KMS-11 (cell line): ENCODE measurements around the gene MRRF.

Experiments
- H2AFZ ChIP-seq: fragments of 200-600 bp; sonication (generic); 2 replicates; pipeline ENCODE4 v1.6.1; 2016; ENCODE audit warnings: antibody characterized with exemption, mixed run types, low read depth
- H3K27ac ChIP-seq: fragments of 200-600 bp; sonication (generic); 2 replicates; pipeline ENCODE4 v1.6.1; 2016; ENCODE audit warnings: mild to moderate bottlenecking, mixed run types
- H3K27me3 ChIP-seq: fragments of 200-600 bp; sonication (generic); 2 replicates; pipeline ENCODE4 v1.6.1; 2017; ENCODE audit warnings: mild to moderate bottlenecking, low read depth, mixed run types, moderate library complexity; ENCODE audit not compliant: insufficient read depth
- H3K36me3 ChIP-seq: fragments of 200-600 bp; sonication (generic); 2 replicates; pipeline ENCODE4 v1.6.1; 2017; ENCODE audit warnings: mild to moderate bottlenecking, mixed run types; ENCODE audit not compliant: insufficient read depth
- H3K4me1 ChIP-seq: fragments of 200-600 bp; sonication (generic); 2 replicates; pipeline ENCODE4 v1.6.1; 2016; ENCODE audit warnings: mild to moderate bottlenecking, low read depth, mixed run types; ENCODE audit not compliant: poor library complexity, severe bottlenecking
- H3K4me2 ChIP-seq: fragments of 200-600 bp; sonication (generic); 2 replicates; pipeline ENCODE4 v1.7.0; 2016; ENCODE audit warnings: mild to moderate bottlenecking, mixed run types
- H3K4me3 ChIP-seq: fragments of 200-600 bp; sonication (generic); IDR thresholded peaks from 2 replicates; pipeline ENCODE4 v1.6.1; 2017; ENCODE audit warnings: low read depth, low read length, mixed read lengths; ENCODE audit not compliant: insufficient read depth
- H3K79me2 ChIP-seq: fragments of 200-600 bp; sonication (generic); 2 replicates; pipeline ENCODE4 v1.6.1; 2016; ENCODE audit warnings: low read depth, mixed run types; ENCODE audit not compliant: insufficient read depth
- H3K9ac ChIP-seq: fragments of 200-600 bp; sonication (generic); 2 replicates; pipeline ENCODE4 v1.6.1; 2016; ENCODE audit warnings: mild to moderate bottlenecking, mixed run types
- H4K20me1 ChIP-seq: fragments of 200-600 bp; sonication (generic); 2 replicates; pipeline ENCODE4 v1.6.1; 2016; ENCODE audit warnings: mild to moderate bottlenecking, mixed run types; ENCODE audit not compliant: insufficient read depth
- CTCF ChIP-seq: fragments of 200-600 bp; sonication (generic); conservative IDR thresholded peaks from 2 replicates; pipeline ENCODE4 v1.6.1; 2017; ENCODE audit warnings: low read depth, mild to moderate bottlenecking, antibody characterized with exemption, low read length, moderate library complexity, mixed read lengths

Gene MRRF

GRCh38 chr9:122302237-122303093, 37.8 kb downstream of the MRRF start:
- H3K36me3 ChIP-seq, result peaks cover 8% of the 10 kb centered on the region; the same call in 1 of the 2 replicates
- no peaks in the 10 kb centered on the region for H4K20me1 ChIP-seq
- H2AFZ ChIP-seq, result no peak overlapping the region
- TF ChIP-seq CTCF, result no peak
- no peak overlapping the region for H3K27ac ChIP-seq
- no peaks in the 10 kb centered on the region for H3K79me2 ChIP-seq
- no peak overlapping the region for H3K4me2 ChIP-seq
- no peaks in the 10 kb centered on the region for H3K4me1 ChIP-seq
- no peaks in the 10 kb centered on the region for H3K27me3 ChIP-seq
- no peak overlapping the region for H3K4me3 ChIP-seq
- no peak overlapping the region for H3K9ac ChIP-seq

GRCh38 chr9:122307061-122307460, 42.4 kb downstream of the MRRF start:
- H3K4me1 ChIP-seq, result no peaks in the 10 kb centered on the region
- H3K79me2 ChIP-seq, result no peaks in the 10 kb centered on the region
- no peak overlapping the region for H3K4me2 ChIP-seq
- TF ChIP-seq CTCF, result no peak
- no peaks in the 10 kb centered on the region for H3K27me3 ChIP-seq
- no peak overlapping the region for H3K9ac ChIP-seq
- no peak overlapping the region for H3K4me3 ChIP-seq
- peaks cover 3% of the 10 kb centered on the region; the same call in 1 of the 2 replicates for H3K36me3 ChIP-seq
- H2AFZ ChIP-seq, result no peak overlapping the region
- H3K27ac ChIP-seq, result no peak overlapping the region
- H4K20me1 ChIP-seq, result no peaks in the 10 kb centered on the region

GRCh38 chr9:122307925-122308324, 43.2 kb downstream of the MRRF start:
- Histone ChIP-seq H3K4me1 (no peaks in the 10 kb centered on the region), H3K79me2 (no peaks in the 10 kb centered on the region), H3K27ac (no peak overlapping the region), H3K9ac (no peak overlapping the region), H3K4me3 (no peak overlapping the region), H4K20me1 (no peaks in the 10 kb centered on the region), H2AFZ (no peak overlapping the region), H3K36me3 (no peaks in the 10 kb centered on the region), H3K27me3 (no peaks in the 10 kb centered on the region), H3K4me2 (no peak overlapping the region)
- no peak for TF ChIP-seq CTCF

GRCh38 chr9:122309861-122310260, 45.2 kb downstream of the MRRF start:
- Histone ChIP-seq H3K27me3 (no peaks in the 10 kb centered on the region), H3K4me1 (no peaks in the 10 kb centered on the region), H3K36me3 (0 out of 2 replicates have a peak, but pooled peaks cover 3% of the 10 kb centered on the region), H3K4me3 (no peak overlapping the region), H3K79me2 (no peaks in the 10 kb centered on the region), H3K9ac (no peak overlapping the region), H3K27ac (no peak overlapping the region), H2AFZ (no peak overlapping the region), H3K4me2 (no peak overlapping the region), H4K20me1 (no peaks in the 10 kb centered on the region)
- no peak for TF ChIP-seq CTCF
